Raji (cell line): Measurements from ENCODE around the gene THSD7B.

Experiments used
- POLR2A ChIP-seq: IDR thresholded peaks from 2 replicates; pipeline ENCODE4 v1.6.1; 2011; ENCODE audit warnings: low read depth, low read length, control low read depth; ENCODE audit not compliant: insufficient read depth

The THSD7B gene

GRCh38 chr2:137210039-137210438 lies 444.7 kb downstream of the THSD7B start:
- no peak for TF ChIP-seq POLR2A

GRCh38 chr2:137211761-137212160 lies 446.4 kb downstream of the THSD7B start:
- TF ChIP-seq POLR2A, result no peak

GRCh38 chr2:137220438-137220993 lies 455.2 kb downstream of the THSD7B start:
- no peak for TF ChIP-seq POLR2A

- TF ChIP-seq POLR2A, result no peak
These were observed 456.6 kb downstream of the THSD7B start for GRCh38 chr2:137221797-137222492.

- no peak for TF ChIP-seq POLR2A
These were observed 458.4 kb downstream of the THSD7B start for GRCh38 chr2:137223722-137224121.

- no peak for TF ChIP-seq POLR2A
These were observed 463.2 kb downstream of the THSD7B start for GRCh38 chr2:137228566-137228965.

- TF ChIP-seq POLR2A, result no peak
These were observed 464.5 kb downstream of the THSD7B start for GRCh38 chr2:137229834-137230233.

- no peak for TF ChIP-seq POLR2A
These were observed 466.3 kb downstream of the THSD7B start for GRCh38 chr2:137231628-137232027.

GRCh38 chr2:137232076-137232475 lies 466.7 kb downstream of the THSD7B start:
- TF ChIP-seq POLR2A, result no peak

- TF ChIP-seq POLR2A, result no peak
These were observed 467.7 kb downstream of the THSD7B start for GRCh38 chr2:137233091-137233490.

- no peak for TF ChIP-seq POLR2A
These were observed 471.7 kb downstream of the THSD7B start for GRCh38 chr2:137237055-137237454.

- no peak for TF ChIP-seq POLR2A
These were observed 472.7 kb downstream of the THSD7B start for GRCh38 chr2:137238065-137238464.

GRCh38 chr2:137249463-137250130 lies 484.3 kb downstream of the THSD7B start:
- no peak for TF ChIP-seq POLR2A

GRCh38 chr2:137250401-137250800 lies 485.1 kb downstream of the THSD7B start:
- no peak for TF ChIP-seq POLR2A

- TF ChIP-seq POLR2A, result no peak
These were observed 485.7 kb downstream of the THSD7B start for GRCh38 chr2:137251045-137251444.

- TF ChIP-seq POLR2A, result no peak
These were observed 487.6 kb downstream of the THSD7B start for GRCh38 chr2:137252934-137253333.
